ENCODE results near the gene MTMR10.

- TF ChIP-seq EP300 (IDR thresholded peaks at IDR 0.05) = no peak
- no peak for TF ChIP-seq CTCF (IDR thresholded peaks at IDR 0.05)
These were observed 6.3 kb downstream of the MTMR10 start for GRCh38 chr15:30985081-30985531.

Data from A549 (cell line).